NCI-H1048 (cell line): ENCODE measurements around the gene RGS19.

Source experiments
- DNase-seq: peaks from one replicate; lab custom pipeline; 2025; lab: John Stamatoyannopoulos, UW

RGS19 gene

GRCh38 chr20:64064145-64064698, 15.1 kb downstream of the RGS19 start:
- DNase-seq, result no peak

- DNase-seq, result no peak
These were observed 15.8 kb downstream of the RGS19 start for GRCh38 chr20:64063389-64064144.

- peak; percentile 82 for DNase-seq
These were observed 16.5 kb downstream of the RGS19 start, which contains the start of gene TCEA2 for GRCh38 chr20:64062596-64063388. Gene TCEA2, plus strand, starts transcription at chr20:64063198. Its CDS starts 115 bp downstream, at chr20:64063313.

GRCh38 chr20:64062276-64062595, 17.1 kb downstream of the RGS19 start:
- DNase-seq, result no peak

- DNase-seq, result no peak
These were observed 20.8 kb downstream of the RGS19 start for GRCh38 chr20:64058536-64058935.

GRCh38 chr20:64057628-64058498, 21.5 kb downstream of the RGS19 start:
- DNase-seq, result peak; percentile 35

- DNase-seq, result no peak
These were observed 22.3 kb downstream of the RGS19 start for GRCh38 chr20:64056889-64057627.

GRCh38 chr20:64056639-64056888, 22.8 kb downstream of the RGS19 start:
- no peak for DNase-seq

GRCh38 chr20:64055893-64056638, 23.3 kb downstream of the RGS19 start:
- DNase-seq, result no peak

- DNase-seq, result no peak
These were observed 23.9 kb downstream of the RGS19 start for GRCh38 chr20:64055396-64055892.

- DNase-seq, result no peak
These were observed 25.3 kb downstream of the RGS19 start for GRCh38 chr20:64053841-64054661.

- DNase-seq, result no peak
These were observed 26.1 kb downstream of the RGS19 start for GRCh38 chr20:64052987-64053840.

GRCh38 chr20:64052326-64052722, 27.0 kb downstream of the RGS19 start:
- DNase-seq, result no peak

GRCh38 chr20:64051561-64052325, 27.6 kb downstream of the RGS19 start:
- no peak for DNase-seq

- no peak for DNase-seq
These were observed 28.3 kb downstream of the RGS19 start for GRCh38 chr20:64051033-64051452.

GRCh38 chr20:64050261-64051032, 28.9 kb downstream of the RGS19 start:
- no peak for DNase-seq

GRCh38 chr20:64049878-64050260, 29.4 kb downstream of the RGS19 start:
- no peak for DNase-seq
